NT2/D1 (cell line): ENCODE measurements around the gene LMOD1.

Experiments
- DNase-seq: peaks from one replicate; pipeline ENCODE4 v3.0.0-alpha.2; 2011; ENCODE audit warnings: low read depth, low spot score
- H3K27me3 ChIP-seq: 2 replicates; pipeline ENCODE4 v1.6.0; 2011; ENCODE audit warnings: mild to moderate bottlenecking; ENCODE audit not compliant: insufficient read length, insufficient read depth
- H3K36me3 ChIP-seq: 2 replicates; pipeline ENCODE4 v1.6.1; 2011; ENCODE audit warnings: mild to moderate bottlenecking, low read length, mixed read lengths; ENCODE audit not compliant: insufficient read depth, insufficient read length
- H3K4me1 ChIP-seq: 2 replicates; pipeline ENCODE4 v1.5.1; 2011; ENCODE audit not compliant: insufficient read depth, insufficient read length
- H3K4me3 ChIP-seq: 2 replicates; pipeline ENCODE4 v1.5.1; 2011; ENCODE audit warnings: low read depth; ENCODE audit not compliant: insufficient read length
- H3K9ac ChIP-seq: 2 replicates; pipeline ENCODE4 v1.6.0; 2011; ENCODE audit warnings: low read depth; ENCODE audit not compliant: insufficient read length
- H3K9me3 ChIP-seq: 2 replicates; pipeline ENCODE4 v1.5.1; 2011; ENCODE audit warnings: mild to moderate bottlenecking, low read length; ENCODE audit not compliant: insufficient read depth
- SUZ12 ChIP-seq: IDR thresholded peaks from 2 replicates; pipeline ENCODE4 v1.6.1; 2011; ENCODE audit not compliant: insufficient read length, insufficient read depth; ENCODE audit errors: extremely low read depth
- YY1 ChIP-seq: IDR thresholded peaks from 2 replicates; pipeline ENCODE4 v1.6.1; 2011; ENCODE audit not compliant: insufficient read length, insufficient read depth
- ZNF274 ChIP-seq: IDR thresholded peaks from 2 replicates; pipeline ENCODE4 v1.6.1; 2011; ENCODE audit warnings: mild to moderate bottlenecking, low read depth, low read length

The LMOD1 gene

GRCh38 chr1:201958348-201958747 lies 12.0 kb upstream of the LMOD1 start:
- peaks cover 2% of the 10 kb centered on the region for H3K4me1 ChIP-seq
- DNase-seq: no peak
- H3K4me3 ChIP-seq: no peak overlapping the region
- no peak for TF ChIP-seq SUZ12
- no peak for TF ChIP-seq YY1
- TF ChIP-seq ZNF274: no peak
- H3K9ac ChIP-seq: no peak overlapping the region
- H3K9me3 ChIP-seq: no peaks in the 10 kb centered on the region
- no peaks in the 10 kb centered on the region for H3K27me3 ChIP-seq
- H3K36me3 ChIP-seq: peaks cover 63% of the 10 kb centered on the region

GRCh38 chr1:201955729-201956143 lies 9.4 kb upstream of the LMOD1 start:
- no peaks in the 10 kb centered on the region for H3K27me3 ChIP-seq
- peaks cover 38% of the 10 kb centered on the region for H3K36me3 ChIP-seq
- H3K9me3 ChIP-seq: no peaks in the 10 kb centered on the region
- no peak for TF ChIP-seq ZNF274
- TF ChIP-seq SUZ12: no peak
- no peak for TF ChIP-seq YY1
- peak overlapping the region; percentile 100 for H3K4me3 ChIP-seq
- DNase-seq: no peak
- H3K4me1 ChIP-seq: peaks cover 2% of the 10 kb centered on the region
- H3K9ac ChIP-seq: peak overlapping the region; percentile 100

DNA sequence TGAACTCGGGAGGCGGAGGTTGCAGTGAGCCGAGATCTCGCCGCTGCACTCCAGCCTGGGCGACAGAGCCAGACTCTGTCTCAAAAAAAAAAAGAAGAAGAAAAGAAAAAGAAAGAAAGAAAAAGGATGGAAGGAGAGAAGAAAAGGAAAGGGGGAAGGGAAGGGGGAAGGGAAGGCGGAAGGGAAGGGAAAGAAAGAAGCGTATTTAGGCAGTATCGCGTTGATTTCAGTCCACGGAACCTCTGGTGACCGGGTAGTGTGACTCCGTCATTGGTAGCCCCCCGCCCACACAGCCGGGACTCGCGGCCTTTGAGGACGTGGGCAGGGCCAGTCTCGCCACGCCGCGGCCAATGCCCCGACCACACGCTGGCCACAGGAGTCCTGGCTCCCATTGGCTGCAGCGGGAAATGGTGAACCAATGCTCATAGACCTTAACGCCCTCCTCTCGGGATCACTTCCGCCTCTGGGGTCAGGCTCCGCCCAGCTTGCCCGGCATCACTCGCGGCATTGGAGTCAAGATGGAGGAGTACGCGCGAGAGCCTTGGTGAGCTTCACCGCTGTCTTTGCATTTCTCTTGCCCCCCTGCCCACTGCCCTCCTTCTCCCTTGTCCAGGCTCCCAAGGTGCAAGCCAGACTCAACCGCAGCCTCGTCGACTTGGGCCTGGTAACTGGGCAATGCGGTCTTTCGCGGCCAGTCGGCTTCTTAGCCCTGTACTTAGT lies 8.8 kb upstream of the LMOD1 start, which contains the start of gene TIMM17A:
Gene TIMM17A (plus strand): TSS at position 495 of the 720 bp plus-strand sequence. CDS start 24 bp downstream, at position 519.
- peak; percentile 97 for DNase-seq
- Histone ChIP-seq H3K4me3 (peak within 1 kb of the TSS; percentile 100), H3K27me3 (no peaks in the 10 kb centered on the region), H3K9me3 (no peaks in the 10 kb centered on the region), H3K9ac (peak within 1 kb of the TSS; percentile 100), H3K4me1 (peaks cover 2% of the 10 kb centered on the region), H3K36me3 (peaks cover 33% of the 10 kb centered on the region)
- TF ChIP-seq ZNF274 (no peak), YY1 (peak; percentile 90)

GRCh38 chr1:201954263-201955008 lies 8.1 kb upstream of the LMOD1 start:
- TF ChIP-seq YY1: no peak
- TF ChIP-seq SUZ12: no peak
- no peak for TF ChIP-seq ZNF274
- peak overlapping the region; percentile 100 for H3K4me3 ChIP-seq
- no peaks in the 10 kb centered on the region for H3K9me3 ChIP-seq
- no peaks in the 10 kb centered on the region for H3K27me3 ChIP-seq
- H3K36me3 ChIP-seq: peaks cover 25% of the 10 kb centered on the region
- no peak for DNase-seq
- peak overlapping the region; percentile 100 for H3K9ac ChIP-seq
- peaks cover 2% of the 10 kb centered on the region for H3K4me1 ChIP-seq

DNA sequence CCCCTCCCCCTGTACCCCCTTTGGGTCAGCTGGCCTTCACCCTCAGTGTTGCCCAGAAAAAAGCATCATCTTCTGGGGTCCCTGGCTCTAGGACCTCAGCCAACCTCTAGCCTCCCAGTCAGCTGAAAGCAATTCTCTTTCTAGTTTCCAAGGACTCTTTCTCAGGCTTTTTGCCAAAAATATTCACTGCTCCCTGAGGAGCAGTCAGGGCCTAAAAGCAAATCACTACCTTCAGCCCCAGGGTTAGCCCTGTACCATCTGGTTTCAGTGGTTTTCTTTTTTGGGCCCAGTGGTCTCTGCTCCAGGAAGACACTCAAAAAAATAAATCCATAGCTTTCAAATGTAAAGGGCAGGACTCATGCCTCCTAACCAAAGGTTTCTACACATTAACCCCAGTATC lies 3.1 kb upstream of the LMOD1 start:
- DNase-seq: no peak
- H3K4me3 ChIP-seq: no peak overlapping the region
- TF ChIP-seq SUZ12 (no peak), ZNF274 (no peak), YY1 (no peak)
- H3K9ac ChIP-seq: peak overlapping the region; percentile 6
- H3K27me3 ChIP-seq: peaks cover 25% of the 10 kb centered on the region
- no peaks in the 10 kb centered on the region for H3K36me3 ChIP-seq
- no peaks in the 10 kb centered on the region for H3K9me3 ChIP-seq
- peaks cover 10% of the 10 kb centered on the region for H3K4me1 ChIP-seq

GRCh38 chr1:201947697-201948008 lies 1.3 kb upstream of the LMOD1 start:
- Histone ChIP-seq H3K36me3 (no peaks in the 10 kb centered on the region), H3K4me3 (no peak overlapping the region), H3K9ac (no peak overlapping the region), H3K27me3 (peaks cover 25% of the 10 kb centered on the region), H3K4me1 (peaks cover 8% of the 10 kb centered on the region), H3K9me3 (no peaks in the 10 kb centered on the region)
- no peak for DNase-seq
- TF ChIP-seq SUZ12 (no peak), ZNF274 (no peak), YY1 (no peak)

GRCh38 chr1:201945863-201946223 lies 505 bp downstream of the LMOD1 start:
- no peaks in the 10 kb centered on the region for H3K36me3 ChIP-seq
- H3K27me3 ChIP-seq: peaks cover 25% of the 10 kb centered on the region
- no peak for TF ChIP-seq SUZ12
- TF ChIP-seq ZNF274: no peak
- no peak for TF ChIP-seq YY1
- H3K9ac ChIP-seq: peak overlapping the region; percentile 34
- no peak for DNase-seq
- peaks cover 8% of the 10 kb centered on the region for H3K4me1 ChIP-seq
- H3K9me3 ChIP-seq: no peaks in the 10 kb centered on the region
- peak overlapping the region; percentile 26 for H3K4me3 ChIP-seq
